Endothelial cell of umbilical vein (primary cell): ENCODE measurements around the gene PLOD1. TPM values are rescaled to one million over a fixed set of nuclear protein-coding genes. Genes with fewer than 3 reads are reported as not detected.

Experiments
- BruUV-seq: library from RNA; stranded (reverse); fragments of 400-500 nt; replicated peaks from 2 replicates; lab custom pipeline; 2021; lab: Mats Ljungman, UMichigan
- CTCF ChIA-PET: fragments of 300-600, 350-600 bp; sonication (Branson Sonifier 250); formaldehyde crosslinking; loops from one replicate; lab custom pipeline; 2021; ENCODE audit warnings: antibody characterized with exemption, inconsistent platforms; lab: Charles Lee
- POLR2A ChIA-PET: fragments of 300-600, 350-600 bp; sonication (Branson Sonifier 250); formaldehyde crosslinking; loops from one replicate; lab custom pipeline; 2021; ENCODE audit warnings: antibody characterized with exemption, inconsistent platforms; lab: Charles Lee
- DNase-seq: peaks from one replicate; pipeline ENCODE4 v3.0.0-alpha.2; 2011; ENCODE audit warnings: low read depth, low spot score
- FAIRE-seq: peaks from 2 replicates; lab custom pipeline; 2011; peaks lifted over from hg19 to GRCh38; lab: Jason Lieb, UNC
- H2AFZ ChIP-seq: 2 replicates; pipeline ENCODE4 v1.6.0; 2012; ENCODE audit warnings: low read depth, low read length, control low read depth, inconsistent platforms
- H3K27ac ChIP-seq: 2 replicates; pipeline ENCODE4 v1.5.1; 2011; ENCODE audit warnings: low read depth, mild to moderate bottlenecking, control low read depth, low read length, moderate library complexity; ENCODE audit not compliant: insufficient read depth
- H3K27me3 ChIP-seq, 2 experiments: 2 replicates each; pipeline versions ENCODE4 v1.6.0 to v1.6.1; 2011; ENCODE audit warnings: low read length in 2 of 2, mixed read lengths in 1 of 2; ENCODE audit not compliant: control insufficient read depth in 2 of 2, insufficient read depth in 2 of 2
- H3K36me3 ChIP-seq, 2 experiments: 2 replicates in 1 of 2; 3 replicates in 1 of 2; pipeline ENCODE4 v1.5.1; 2011; ENCODE audit warnings: low read length in 2 of 2, mild to moderate bottlenecking in 1 of 2, moderate library complexity in 1 of 2; ENCODE audit not compliant: control insufficient read depth in 2 of 2, insufficient read depth in 2 of 2; ENCODE audit errors: extremely low read depth in 1 of 2
- H3K4me1 ChIP-seq: 3 replicates; pipeline ENCODE4 v1.5.1; 2011; ENCODE audit warnings: mild to moderate bottlenecking, low read length; ENCODE audit not compliant: control insufficient read depth, insufficient read depth; ENCODE audit errors: extremely low read depth
- H3K4me2 ChIP-seq: 2 replicates; pipeline ENCODE4 v1.6.1; 2011; ENCODE audit warnings: low read length, control low read depth, mixed read lengths; ENCODE audit not compliant: insufficient read depth
- H3K4me3 ChIP-seq, 3 experiments: fragments of 200-600 bp in 1 of 3; sonication (generic), shearing (Covaris generic) in 1 of 3; replicated peaks in 1 of 3; 2 replicates each; pipeline ENCODE4 v1.5.1; 2011 to 2016; ENCODE audit warnings: control low read depth in 3 of 3, low read length in 3 of 3, mild to moderate bottlenecking in 2 of 3, inconsistent platforms in 1 of 3, low read depth in 1 of 3, moderate library complexity in 1 of 3; ENCODE audit not compliant: insufficient read depth in 1 of 3
- H3K79me2 ChIP-seq: 2 replicates; pipeline ENCODE4 v1.6.0; 2012; ENCODE audit warnings: low read length, inconsistent platforms; ENCODE audit not compliant: control insufficient read depth, insufficient read depth
- H3K9ac ChIP-seq: replicated peaks from 2 replicates; pipeline ENCODE3; 2011; ENCODE audit warnings: low read length, control low read depth; ENCODE audit not compliant: insufficient read depth; ENCODE audit errors: extremely low read depth
- H3K9me1 ChIP-seq: replicated peaks from 3 replicates; pipeline ENCODE4 v1.6.0; 2011; ENCODE audit warnings: mild to moderate bottlenecking, low read length; ENCODE audit not compliant: control insufficient read depth, insufficient read depth; ENCODE audit errors: extremely low read depth
- H3K9me3 ChIP-seq: replicated peaks from 2 replicates; pipeline ENCODE4 v1.5.1; 2012; ENCODE audit warnings: low read length, inconsistent platforms; ENCODE audit not compliant: control insufficient read depth, insufficient read depth
- H4K20me1 ChIP-seq: replicated peaks from 2 replicates; pipeline ENCODE3; 2011; ENCODE audit warnings: mild to moderate bottlenecking, low read length; ENCODE audit not compliant: control insufficient read depth, insufficient read depth; ENCODE audit errors: extremely low read depth
- CTCF ChIP-seq, 2 donors: IDR thresholded peaks; 1 replicate in 1 of 2; 2 replicates in 1 of 2; pipeline ENCODE4 v1.5.1; 2011; ENCODE audit warnings: low read length in 2 of 2, mild to moderate bottlenecking in 2 of 2, moderate library complexity in 2 of 2, control low read depth in 1 of 2, inconsistent platforms in 1 of 2, low read depth in 1 of 2; ENCODE audit not compliant: insufficient read depth in 1 of 2; ENCODE audit errors: extremely low read depth in 1 of 2
- EZH2 ChIP-seq: IDR thresholded peaks from 2 replicates; pipeline ENCODE4 v1.6.1; 2012; ENCODE audit warnings: borderline replicate concordance, low read depth, mild to moderate bottlenecking, moderate library complexity, low read length, inconsistent platforms; ENCODE audit not compliant: severe bottlenecking
- FOS ChIP-seq: IDR thresholded peaks from 2 replicates; pipeline ENCODE4 v1.6.1; 2011; ENCODE audit warnings: mild to moderate bottlenecking, low read length, moderate library complexity, borderline replicate concordance; ENCODE audit not compliant: insufficient read depth
- GATA2 ChIP-seq: IDR thresholded peaks from 2 replicates; pipeline ENCODE4 v1.7.0; 2011; ENCODE audit warnings: low read depth, mild to moderate bottlenecking, moderate library complexity, mixed read lengths, low read length; ENCODE audit not compliant: insufficient read length, insufficient read depth
- JUN ChIP-seq: IDR thresholded peaks from 2 replicates; pipeline ENCODE4 v1.6.1; 2011; ENCODE audit warnings: borderline replicate concordance, low read depth; ENCODE audit not compliant: insufficient read length, insufficient read depth
- MAX ChIP-seq: IDR thresholded peaks from 2 replicates; pipeline ENCODE4 v1.6.1; 2011; ENCODE audit not compliant: insufficient read depth, insufficient read length
- MYC ChIP-seq: IDR thresholded peaks from one replicate; pipeline ENCODE4 v1.6.1; 2011; ENCODE audit warnings: mild to moderate bottlenecking, low read depth, low read length
- POLR2A ChIP-seq: IDR thresholded peaks from 2 replicates; pipeline ENCODE4 v1.6.1; 2012; ENCODE audit warnings: low read depth, mild to moderate bottlenecking, control low read depth, low read length
- POLR2AphosphoS5 ChIP-seq: IDR thresholded peaks from 2 replicates; pipeline ENCODE4 v1.6.1; 2012; ENCODE audit warnings: low read depth, mild to moderate bottlenecking, control low read depth, low read length, moderate library complexity; ENCODE audit not compliant: insufficient read depth
- dilution Hi-C: fragments of 300-500 bp; cut with MboI; formaldehyde crosslinking; loops from one replicate; pipeline ENCODE4 v1.15.0; 2019; ENCODE audit warnings: low sequenced_read_pairs; ENCODE audit not compliant: extremely low pct_ligation_motif_present
- intact Hi-C: fragments of 100-400 bp; cut with micrococcal nuclease; formaldehyde crosslinking; loops from one replicate; pipeline ENCODE4 v1.10.0; 2022
- polyA plus RNA-seq, 4 experiments: library from polyadenylated mRNA; depleted of rRNA in 3 of 4; stranded (reverse) in 3 of 4; unstranded in 1 of 4; fragments of >200 nt; gene quantifications; 2 replicates each; pipeline versions ENCODE4 v1.2.1 to v1.2.3, GENCODE V29; 2011 to 2012; ENCODE audit warnings: missing spikeins in 1 of 4
- total RNA-seq: library from RNA; stranded (reverse); gene quantifications from 2 replicates; pipeline ENCODE4 v1.2.3, GENCODE V29; 2021

The PLOD1 gene
- total and polyA plus RNA-seq, 2 donors (not counting 3 experiments of a cell fraction or from before 2014, with no cell fraction given) = 260 to 412 TPM

- Histone ChIP-seq H3K36me3 (peaks cover 24 to 63% of the 10 kb centered on the region in 2 experiments), H3K27ac (no peak overlapping the region), H3K4me2 (no peak overlapping the region), H3K27me3 (no peaks in the 10 kb centered on the region), H2AFZ (no peak overlapping the region), H3K9me3 (no peaks in the 10 kb centered on the region), H3K4me3 (no peak overlapping the region), H3K4me1 (no peaks in the 10 kb centered on the region), H4K20me1 (no peaks in the 10 kb centered on the region), H3K79me2 (no peaks in the 10 kb centered on the region), H3K9ac (no peak overlapping the region), H3K9me1 (no peaks in the 10 kb centered on the region)
- CTCF ChIA-PET = no interaction called here
- dilution Hi-C loops (no loop called here), intact Hi-C loops (no loop called here)
- FAIRE-seq (no peak), DNase-seq (no peak)
- TF ChIP-seq EZH2 (no peak), GATA2 (no peak), JUN (no peak), POLR2AphosphoS5 (no peak)
- no TSS peak for BruUV-seq
- POLR2A ChIA-PET = no interaction called here
Measured at GRCh38 chr1:12003762-12004161, 69.2 kb downstream of the PLOD1 start.

GRCh38 chr1:12005488-12006166 is 71.1 kb downstream of the PLOD1 start:
- dilution Hi-C loops = no loop called here
- intact Hi-C loops = no loop called here
- Histone ChIP-seq H3K4me1 (no peaks in the 10 kb centered on the region), H3K4me3 (no peak overlapping the region), H3K9me3 (no peaks in the 10 kb centered on the region), H3K79me2 (no peaks in the 10 kb centered on the region), H3K27ac (no peak overlapping the region), H3K36me3 (peaks cover 22 to 66% of the 10 kb centered on the region in 2 experiments), H3K27me3 (no peaks in the 10 kb centered on the region), H2AFZ (no peak overlapping the region), H3K9me1 (no peaks in the 10 kb centered on the region), H3K9ac (no peak overlapping the region), H4K20me1 (no peaks in the 10 kb centered on the region), H3K4me2 (no peak overlapping the region)
- DNase-seq (no peak), FAIRE-seq (no peak)
- TF ChIP-seq POLR2AphosphoS5 = no peak
- TF ChIP-seq JUN = no peak
- TF ChIP-seq POLR2A = no peak
- TF ChIP-seq MYC = no peak
- no peak for TF ChIP-seq CTCF (IDR thresholded peaks at IDR 0.05; ENCODE audit: extremely low read depth in 1 of 2, insufficient read depth in 1 of 2, low read depth in 1 of 2, low read length in 2 of 2)
- no peak for TF ChIP-seq EZH2
- no peak for TF ChIP-seq MAX
- TF ChIP-seq GATA2 = no peak
- no peak for TF ChIP-seq FOS
- ChIA-PET CTCF (no interaction called here), POLR2A (interaction anchor here (1.7 kb wide), 1 partner anchor 97 kb away, joined by 5 read pairs; no protein-coding TSS in a partner anchor)
- BruUV-seq = no TSS peak
